Measurements from ENCODE around the gene TDRD9. TPM values are rescaled to one million over a fixed set of nuclear protein-coding genes. Genes with fewer than 3 reads are reported as not detected.
A peak's percentile ranks its signal among the peaks of the same experiment; 100 is the strongest.

Gene TDRD9
- total RNA-seq, 2 donors from 2014 or later, result 0.10 to 0.68 TPM

DNA sequence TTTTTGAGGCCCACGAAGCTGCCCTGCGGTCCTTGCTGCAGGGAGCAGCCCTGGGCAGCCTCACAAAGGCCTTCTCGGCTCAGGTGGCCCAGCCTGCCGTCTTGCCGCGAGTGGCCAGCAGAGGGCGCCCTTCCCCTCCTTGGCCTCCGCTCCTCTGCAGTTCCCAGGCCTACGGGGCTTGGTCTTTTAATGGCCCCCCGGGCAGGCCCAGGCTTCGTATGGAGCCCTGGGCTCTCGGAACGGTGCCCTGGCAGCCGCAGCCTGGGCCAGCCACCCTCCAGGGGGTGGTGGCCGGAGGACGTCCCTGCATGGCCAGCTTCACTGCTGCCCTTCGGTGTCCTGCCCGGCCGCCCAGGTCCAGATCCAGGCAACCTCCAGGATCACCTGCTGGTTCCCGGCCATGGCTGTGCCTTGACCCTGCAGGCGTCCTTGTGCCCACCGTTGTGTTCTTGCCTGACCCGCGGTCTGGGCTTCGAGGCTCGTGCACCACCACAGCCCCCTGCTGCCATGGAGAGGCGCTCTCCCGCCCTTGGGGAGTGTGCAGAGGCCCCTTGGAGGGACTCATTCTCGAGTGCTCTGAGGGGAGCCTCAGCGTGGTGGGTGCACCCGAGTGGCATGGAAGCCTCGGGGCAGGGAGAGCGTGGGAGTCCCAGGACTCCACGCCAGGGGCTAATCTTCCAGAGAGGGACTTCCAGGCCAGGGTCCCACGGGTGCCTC, 166.6 kb downstream of the TDRD9 start:
- ATAC-seq, result peak; percentile 80 to 82
- peak; percentile 66 to 89 for DNase-seq (ENCODE audit: low spot score in 2 of 2)
- H3K9me3 Mint-ChIP-seq, result no peaks in the 10 kb centered on the region
- H3K27ac Mint-ChIP-seq, result no peak overlapping the region
- H3K36me3 Mint-ChIP-seq, result no peaks in the 10 kb centered on the region

DNA sequence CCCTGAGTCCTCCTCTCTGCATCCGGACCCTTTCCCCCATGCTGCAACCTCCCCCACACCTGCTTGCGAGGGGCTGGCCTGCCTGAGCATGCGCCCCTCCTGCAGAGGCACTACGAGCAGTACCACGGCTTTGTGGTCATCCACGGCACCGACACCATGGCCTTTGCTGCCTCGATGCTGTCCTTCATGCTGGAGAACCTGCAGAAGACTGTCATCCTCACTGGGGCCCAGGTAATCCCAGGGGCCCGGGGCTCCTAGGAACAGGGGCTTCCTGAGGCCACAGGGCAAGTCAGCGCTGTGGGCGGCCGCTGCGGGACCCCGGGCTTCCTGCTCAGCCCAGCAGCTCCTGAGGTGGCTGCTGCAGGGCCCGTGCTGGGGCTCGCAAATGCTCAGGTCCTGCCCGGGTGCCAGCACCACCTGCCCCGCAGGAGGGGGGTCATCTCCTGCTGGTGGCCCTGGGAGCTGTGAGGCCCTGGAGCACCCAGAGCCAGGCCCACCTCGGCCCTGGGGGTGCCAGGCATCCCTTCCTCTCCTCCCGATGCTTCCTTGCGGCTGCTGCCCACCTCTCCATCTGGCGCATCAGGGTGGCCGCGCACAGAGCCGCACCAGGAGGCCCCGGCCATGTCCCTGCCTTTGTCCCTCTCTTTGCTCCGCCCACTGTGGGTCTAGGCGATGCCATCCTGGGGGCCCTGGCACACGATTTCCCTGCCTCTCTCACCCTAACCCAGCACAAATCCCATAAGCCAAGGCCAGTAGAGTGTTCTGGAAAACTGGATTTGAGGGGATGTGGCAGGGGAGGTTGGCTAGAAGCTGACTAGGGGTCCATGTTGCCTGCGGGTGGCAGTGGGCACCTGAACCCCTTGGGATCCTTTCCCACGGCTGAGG, 167.4 kb downstream of the TDRD9 start:
- no peak for ATAC-seq
- H3K9me3 Mint-ChIP-seq, result no peaks in the 10 kb centered on the region
- H3K27ac Mint-ChIP-seq, result no peak overlapping the region
- DNase-seq (ENCODE audit: low spot score in 2 of 2), result no peak
- no peaks in the 10 kb centered on the region for H3K36me3 Mint-ChIP-seq

DNA sequence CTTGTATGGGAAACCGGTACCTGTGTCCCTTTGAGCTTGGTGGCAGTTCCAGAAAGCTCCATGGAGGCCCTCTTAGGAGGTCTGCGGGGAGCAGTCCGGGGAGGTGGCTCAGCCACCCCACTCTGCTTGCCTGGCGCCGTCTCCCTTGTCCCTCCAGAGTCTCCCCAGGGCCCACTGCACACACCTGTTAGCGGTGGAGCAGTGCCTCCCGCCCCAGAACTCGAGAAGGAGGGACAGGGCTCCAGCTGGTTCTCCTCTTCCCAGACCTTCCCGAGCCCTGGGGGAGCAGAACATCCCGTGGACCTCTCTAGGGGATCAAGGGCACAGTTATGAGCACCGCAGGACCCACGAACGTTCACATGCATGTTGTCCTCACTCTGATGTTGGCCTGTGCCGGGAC, 168.1 kb downstream of the TDRD9 start:
- ATAC-seq (no peak), DNase-seq (ENCODE audit: low spot score in 2 of 2) (no peak)
- Mint-ChIP-seq H3K9me3 (no peaks in the 10 kb centered on the region), H3K36me3 (no peaks in the 10 kb centered on the region), H3K27ac (no peak overlapping the region)

DNA sequence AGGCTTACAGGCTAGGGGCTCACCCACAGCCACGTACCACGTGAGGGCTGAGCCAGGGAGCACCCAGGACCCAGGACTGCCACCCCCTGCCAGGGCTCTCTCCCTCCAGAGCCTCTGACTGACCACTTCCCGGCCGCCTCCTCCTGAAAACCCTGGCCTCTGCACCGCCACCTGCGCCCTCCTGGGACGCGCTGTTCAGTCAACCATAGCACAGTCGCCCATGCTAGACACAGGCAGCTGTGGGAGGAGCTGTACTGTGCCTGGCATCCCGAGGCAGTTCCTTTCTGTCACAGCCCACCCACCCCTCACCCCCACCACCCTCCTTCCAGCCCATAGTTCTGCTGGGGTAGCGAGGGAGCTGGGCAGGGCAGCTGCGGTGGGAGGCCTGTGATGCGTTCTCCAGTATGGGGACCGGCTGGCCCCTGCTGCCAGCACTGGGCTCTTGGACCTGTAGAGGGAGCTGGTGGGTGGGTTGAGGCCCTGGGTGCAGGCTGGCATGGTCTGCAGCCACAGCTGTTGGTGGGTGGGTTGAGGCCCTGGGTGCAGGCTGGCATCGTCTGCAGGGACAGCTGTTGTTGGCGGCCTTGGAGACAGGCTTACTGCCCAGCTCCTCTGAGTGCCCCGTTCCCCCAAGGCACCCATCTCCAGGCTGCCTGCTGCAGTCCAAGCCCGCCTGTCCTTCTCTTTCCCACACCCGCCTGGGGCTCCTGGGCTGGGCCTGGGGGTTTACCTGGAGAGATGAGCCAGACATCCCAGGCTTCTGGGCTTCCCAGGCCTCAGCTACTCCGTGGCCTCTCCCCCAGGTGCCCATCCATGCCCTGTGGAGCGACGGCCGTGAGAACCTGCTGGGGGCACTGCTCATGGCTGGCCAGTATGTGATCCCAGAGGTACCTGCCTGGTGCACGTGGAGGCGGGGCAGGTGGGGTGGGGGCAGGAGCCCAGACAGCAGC, 168.8 kb downstream of the TDRD9 start:
- H3K9me3 Mint-ChIP-seq, result no peaks in the 10 kb centered on the region
- DNase-seq (ENCODE audit: low spot score in 2 of 2), result no peak
- no peak overlapping the region for H3K27ac Mint-ChIP-seq
- no peak for ATAC-seq
- H3K36me3 Mint-ChIP-seq, result no peaks in the 10 kb centered on the region

DNA sequence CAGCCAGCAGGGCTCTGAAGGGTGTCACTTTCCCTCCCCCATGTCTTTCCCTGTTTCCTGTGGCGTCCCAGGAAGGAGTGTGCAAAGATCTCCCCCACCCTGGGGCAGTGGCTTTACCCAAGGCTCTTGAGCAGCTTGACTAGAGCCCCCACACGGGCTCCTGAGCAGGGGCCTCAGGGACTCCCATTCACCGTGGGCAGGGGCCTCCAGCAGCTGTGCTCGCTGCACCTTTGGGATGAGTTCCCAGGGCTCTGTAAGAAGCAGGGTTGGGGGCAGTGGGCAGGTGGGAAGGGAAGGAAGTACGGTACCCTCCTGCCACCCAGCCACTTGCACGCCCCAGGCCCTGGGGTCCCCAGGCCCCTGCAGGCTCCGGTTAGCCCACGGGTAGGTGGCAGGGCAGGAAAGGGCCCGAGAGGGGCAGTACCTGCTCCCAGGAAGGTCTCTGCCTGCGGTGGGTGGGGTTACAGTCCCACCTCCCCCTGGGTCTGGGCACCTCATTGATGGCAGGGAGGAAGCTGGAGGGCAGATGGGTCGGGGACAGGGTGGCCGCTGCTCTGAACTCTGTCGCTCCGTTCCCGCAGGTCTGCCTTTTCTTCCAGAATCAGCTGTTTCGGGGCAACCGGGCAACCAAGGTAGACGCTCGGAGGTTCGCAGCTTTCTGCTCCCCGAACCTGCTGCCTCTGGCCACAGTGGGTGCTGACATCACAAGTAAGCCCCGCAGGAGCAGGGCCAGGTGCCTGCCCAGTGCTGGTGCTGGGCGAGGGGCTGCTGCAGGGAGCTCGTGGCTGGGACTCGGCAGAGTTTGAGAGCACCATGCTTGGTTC, 170.2 kb downstream of the TDRD9 start:
- H3K36me3 Mint-ChIP-seq, result no peaks in the 10 kb centered on the region
- H3K9me3 Mint-ChIP-seq, result no peaks in the 10 kb centered on the region
- DNase-seq (ENCODE audit: low spot score in 2 of 2) (no peak), ATAC-seq (no peak)
- no peak overlapping the region for H3K27ac Mint-ChIP-seq

DNA sequence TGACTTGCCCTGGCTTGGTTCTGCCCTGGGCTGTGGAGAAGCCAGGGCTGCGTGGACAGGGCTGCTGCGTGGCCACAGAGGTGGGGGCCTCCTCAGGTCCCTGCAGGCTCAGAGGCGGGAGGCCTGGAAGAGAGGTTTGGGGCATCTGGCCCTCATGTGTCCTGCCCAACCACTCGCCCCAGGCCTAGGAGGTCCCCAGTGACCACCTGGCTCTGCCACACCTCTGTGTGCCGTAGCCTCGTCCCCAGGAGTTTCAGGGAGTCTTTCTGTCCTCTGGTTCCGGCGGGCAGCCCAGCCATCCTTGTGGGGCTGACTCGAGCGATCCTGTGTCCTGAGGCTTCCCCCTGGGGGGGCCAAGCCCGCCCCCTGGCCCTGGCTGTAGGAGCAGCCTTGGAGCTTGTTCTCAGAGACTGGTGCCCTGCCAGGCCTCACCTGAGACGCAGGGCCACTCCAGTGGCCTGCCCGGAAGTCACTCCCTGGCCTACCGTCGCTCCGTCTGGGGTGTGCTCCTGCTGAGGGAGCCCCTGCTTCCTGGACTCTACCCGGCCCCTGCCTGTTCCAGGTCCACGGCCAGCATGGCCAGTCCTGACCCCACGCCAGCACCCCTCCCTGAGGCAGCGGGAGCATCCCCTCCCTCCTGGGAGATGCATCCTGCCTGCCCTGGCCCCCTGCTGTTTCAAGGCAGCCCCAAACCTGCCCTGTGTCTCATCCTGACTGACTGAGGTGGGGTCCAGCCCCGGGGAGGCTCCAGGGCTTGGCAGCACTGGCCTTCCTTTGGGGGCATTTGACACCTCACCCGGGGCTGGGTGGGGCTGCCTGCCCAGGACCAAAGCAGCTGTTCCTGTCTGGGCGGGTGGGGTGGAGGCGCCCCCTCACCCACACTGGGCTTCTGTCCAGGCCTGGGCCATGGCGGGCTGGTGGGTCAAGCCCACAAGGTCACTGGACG, 171.1 kb downstream of the TDRD9 start:
- ATAC-seq (no peak), DNase-seq (ENCODE audit: low spot score in 2 of 2) (no peak)
- Mint-ChIP-seq H3K36me3 (no peaks in the 10 kb centered on the region), H3K27ac (no peak overlapping the region), H3K9me3 (no peaks in the 10 kb centered on the region)

DNA sequence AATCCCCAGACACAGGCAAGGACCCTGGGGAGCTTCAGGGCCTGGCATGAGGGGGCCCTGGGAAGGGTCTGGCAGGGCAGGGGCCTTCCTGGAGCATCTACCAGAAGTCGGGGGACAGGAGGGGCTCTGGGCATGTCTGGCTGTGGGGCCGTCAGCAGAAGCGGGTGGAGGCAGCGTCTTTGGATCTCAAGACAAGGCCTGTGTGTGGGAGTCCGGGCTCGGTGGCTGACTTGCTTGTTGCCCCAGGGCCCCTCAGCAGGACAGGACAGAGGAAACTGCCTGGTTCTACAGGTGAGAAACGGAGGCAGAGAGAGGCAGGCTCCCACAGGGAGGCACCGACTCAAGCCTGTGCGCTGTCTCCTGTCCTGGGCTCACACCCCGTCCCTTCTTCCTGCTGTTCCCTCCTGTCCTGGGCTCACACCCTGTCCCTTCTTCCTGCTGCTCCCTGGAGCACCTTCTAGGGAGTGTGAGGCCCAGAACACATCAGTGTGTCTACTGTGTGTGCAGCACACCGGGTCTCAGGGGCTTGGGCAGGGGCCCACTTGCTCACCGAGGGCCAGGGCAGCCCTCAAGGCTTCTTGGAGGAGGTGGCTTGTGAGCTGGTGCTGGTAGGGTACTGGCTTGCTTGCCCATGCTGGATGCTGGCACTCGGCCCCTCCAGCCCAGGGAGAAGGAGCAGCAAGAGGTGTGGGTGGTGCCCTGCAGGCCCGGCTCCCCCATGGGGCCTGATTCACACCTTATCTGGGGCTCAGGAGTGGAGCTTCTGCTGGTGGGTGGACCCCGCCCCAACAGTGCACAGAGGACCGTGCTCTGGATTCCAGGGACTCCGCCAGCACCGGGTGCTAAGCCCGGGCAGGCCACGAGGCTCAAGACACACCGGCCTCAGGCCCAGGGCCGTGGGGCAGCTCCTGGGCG, 172.2 kb downstream of the TDRD9 start:
- Mint-ChIP-seq H3K27ac (no peak overlapping the region), H3K9me3 (no peaks in the 10 kb centered on the region), H3K36me3 (no peaks in the 10 kb centered on the region)
- DNase-seq (ENCODE audit: low spot score in 2 of 2) (no peak), ATAC-seq (no peak)

DNA sequence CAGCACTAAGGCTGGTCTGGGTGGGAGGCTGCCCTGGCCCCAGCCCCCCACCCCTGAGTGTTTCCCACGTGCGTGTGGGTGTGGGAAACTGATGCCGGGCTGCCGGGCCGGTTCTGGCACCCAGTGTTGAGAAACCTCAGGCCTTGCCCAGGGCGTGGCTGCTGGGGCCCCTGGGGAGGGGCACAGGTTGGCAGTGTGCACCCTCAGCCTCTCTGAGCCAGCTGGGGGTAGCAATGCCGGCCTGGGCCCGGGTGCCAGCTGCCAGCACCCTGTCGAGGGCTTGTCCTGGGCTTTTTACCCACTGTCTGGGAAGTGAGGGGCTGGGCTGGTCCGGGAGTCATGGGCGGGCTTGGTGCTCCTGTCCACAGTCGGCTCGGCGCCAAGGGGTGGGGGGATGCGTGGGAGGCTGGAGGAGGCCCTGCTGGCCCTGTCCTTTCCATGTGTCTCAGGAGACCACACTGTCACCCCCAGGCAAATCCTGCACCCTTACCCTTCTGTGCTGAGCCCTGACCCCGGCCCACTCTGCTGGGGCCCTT, 172.9 kb downstream of the TDRD9 start:
- H3K9me3 Mint-ChIP-seq, result no peaks in the 10 kb centered on the region
- no peak for DNase-seq (ENCODE audit: low spot score in 2 of 2)
- H3K36me3 Mint-ChIP-seq, result no peaks in the 10 kb centered on the region
- no peak overlapping the region for H3K27ac Mint-ChIP-seq
- ATAC-seq, result no peak

DNA sequence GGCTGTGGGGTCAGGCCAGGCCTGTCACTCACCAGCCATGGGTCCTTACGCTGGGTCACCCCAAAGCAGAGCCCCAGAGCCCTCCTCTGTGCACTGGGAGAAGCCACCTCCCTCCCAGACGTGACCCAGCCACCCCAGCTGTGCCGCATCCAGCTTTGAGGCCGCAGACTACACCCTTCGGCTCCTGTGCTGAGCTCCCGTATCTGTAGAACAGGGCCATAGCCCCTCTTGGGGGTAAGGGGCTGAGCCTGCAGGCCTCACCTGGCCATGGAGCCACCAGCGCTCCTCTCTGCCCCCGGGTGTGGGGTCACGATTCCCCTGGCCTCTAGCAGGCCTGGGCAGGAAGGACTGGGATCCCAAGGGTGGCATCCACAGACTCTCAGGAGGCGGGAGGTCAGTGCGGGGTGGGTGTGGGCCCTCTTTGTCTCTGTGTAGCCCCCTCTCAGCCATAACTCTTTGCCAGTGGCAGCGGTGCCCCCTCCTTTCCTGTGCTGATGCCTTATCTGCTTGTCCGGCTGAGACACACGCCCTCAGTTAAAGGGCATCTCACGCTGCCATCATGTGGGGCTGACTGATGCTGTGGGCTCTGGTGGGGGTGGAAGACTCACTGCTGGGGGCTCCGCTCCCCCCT, 173.5 kb downstream of the TDRD9 start:
- Mint-ChIP-seq H3K36me3 (no peaks in the 10 kb centered on the region), H3K9me3 (no peaks in the 10 kb centered on the region), H3K27ac (no peak overlapping the region)
- no peak for DNase-seq (ENCODE audit: low spot score in 2 of 2)
- ATAC-seq, result no peak

Other genes starting within 250 kb of the TDRD9 start
- gene XRCC3, start 213.0 kb upstream of the TDRD9 start, total RNA-seq, result 10 to 100 TPM; 45.8 to 46.4 TPM
- 10 to 100 TPM; 15.3 to 16.4 TPM for gene ZFYVE21, start 212.6 kb upstream of the TDRD9 start, total RNA-seq
- 10 to 100 TPM; 11.7 to 12.1 TPM for gene PPP1R13B, start 80.9 kb upstream of the TDRD9 start, total RNA-seq
- gene RD3L, start 14.1 kb downstream of the TDRD9 start, total RNA-seq, result not detected
- gene ASPG, start 157.2 kb downstream of the TDRD9 start, total RNA-seq, result not detected
- under 1 TPM in 1 of 2 donors, not detected in 1; 0.43 TPM for gene KIF26A, start 210.1 kb downstream of the TDRD9 start, total RNA-seq

All from activated naive CD4-positive, alpha-beta T cell treated with anti-CD3 and anti-CD28 coated beads, Interleukin-2, amount 50 U/mL, for 72 hours (primary cell).